Measurements from ENCODE around the gene SMYD3. TPM values are rescaled to one million over a fixed set of nuclear protein-coding genes. Genes with fewer than 3 reads are reported as not detected.

Gene SMYD3
- total and polyA plus RNA-seq, 11 donors: 6.3 to 12.1 (median 9.5) TPM

DNA sequence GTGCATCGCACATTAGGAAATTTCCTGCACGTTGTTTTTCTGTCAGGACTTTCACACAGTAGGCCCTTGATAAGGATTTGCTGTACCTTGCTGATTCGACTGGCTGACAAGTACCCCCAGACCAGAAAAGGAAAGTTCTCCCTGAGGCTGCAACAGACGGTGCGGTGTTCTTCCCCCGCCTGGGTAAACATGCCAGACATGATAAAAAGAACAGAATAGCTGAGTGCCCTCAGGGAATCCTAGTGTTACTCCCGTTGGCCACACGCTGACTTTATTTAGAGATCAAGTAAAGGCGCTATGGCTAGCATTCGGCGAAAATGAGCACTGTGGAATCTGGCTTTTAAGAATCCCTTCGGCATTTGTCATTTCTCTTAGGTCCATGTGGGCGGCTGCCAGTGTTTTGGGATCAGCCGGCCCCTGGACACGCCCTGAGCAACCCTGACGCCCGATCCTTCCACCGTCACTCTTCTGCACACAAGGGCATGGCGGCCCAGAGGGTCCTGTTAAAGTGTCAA, 744.6 kb downstream of the SMYD3 start:
- DNase-seq (no peak), ATAC-seq (no peak)
- no peak for TF ChIP-seq POLR2A (IDR thresholded peaks at IDR 0.05)
- TF ChIP-seq, protein P1, sequence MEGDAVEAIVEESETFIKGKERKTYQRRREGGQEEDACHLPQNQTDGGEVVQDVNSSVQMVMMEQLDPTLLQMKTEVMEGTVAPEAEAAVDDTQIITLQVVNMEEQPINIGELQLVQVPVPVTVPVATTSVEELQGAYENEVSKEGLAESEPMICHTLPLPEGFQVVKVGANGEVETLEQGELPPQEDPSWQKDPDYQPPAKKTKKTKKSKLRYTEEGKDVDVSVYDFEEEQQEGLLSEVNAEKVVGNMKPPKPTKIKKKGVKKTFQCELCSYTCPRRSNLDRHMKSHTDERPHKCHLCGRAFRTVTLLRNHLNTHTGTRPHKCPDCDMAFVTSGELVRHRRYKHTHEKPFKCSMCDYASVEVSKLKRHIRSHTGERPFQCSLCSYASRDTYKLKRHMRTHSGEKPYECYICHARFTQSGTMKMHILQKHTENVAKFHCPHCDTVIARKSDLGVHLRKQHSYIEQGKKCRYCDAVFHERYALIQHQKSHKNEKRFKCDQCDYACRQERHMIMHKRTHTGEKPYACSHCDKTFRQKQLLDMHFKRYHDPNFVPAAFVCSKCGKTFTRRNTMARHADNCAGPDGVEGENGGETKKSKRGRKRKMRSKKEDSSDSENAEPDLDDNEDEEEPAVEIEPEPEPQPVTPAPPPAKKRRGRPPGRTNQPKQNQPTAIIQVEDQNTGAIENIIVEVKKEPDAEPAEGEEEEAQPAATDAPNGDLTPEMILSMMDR (IDR thresholded peaks at IDR 0.05): no peak
- WGBS, 4 donors: 90 to 95% (median 92%) methylated on average over 15 to 19 of the region's 19 CpGs
- intact Hi-C loops (cut with DNase I): no loop called here
- H3K4me3 ChIP-seq: no peak overlapping the region
- H3K36me3 ChIP-seq: no peaks in the 10 kb centered on the region
- H3K9me3 ChIP-seq: no peaks in the 10 kb centered on the region
- H3K27ac ChIP-seq: no peak overlapping the region
- H3K27me3 ChIP-seq: no peaks in the 10 kb centered on the region
- H3K4me1 ChIP-seq: no peaks in the 10 kb centered on the region

DNA sequence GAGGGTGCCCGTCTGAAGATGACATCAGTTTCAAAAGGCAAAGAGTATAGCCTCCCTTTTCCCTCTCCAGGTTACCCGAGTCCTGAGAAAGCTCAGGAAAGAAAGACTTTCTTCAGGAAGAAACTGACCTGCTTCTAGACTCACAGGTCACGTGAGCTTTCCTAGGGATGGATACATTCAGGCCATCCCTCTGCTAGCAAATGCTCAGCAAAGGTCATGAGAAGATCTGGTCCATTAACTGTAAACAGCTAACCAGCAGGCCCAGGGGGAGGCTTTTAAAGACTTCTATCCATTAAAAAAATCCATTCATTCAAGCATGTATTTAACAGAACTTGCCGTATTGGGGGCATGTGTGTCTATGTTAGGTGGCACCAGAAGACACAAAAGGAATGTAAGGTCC, 746.8 kb downstream of the SMYD3 start:
- Histone ChIP-seq H3K9me3 (peaks cover 0 to 20% (median 4%) of the 10 kb centered on the region in 12 donors), H3K4me3 (no peak overlapping the region), H3K4me1 (no peaks in the 10 kb centered on the region), H3K27me3 (no peaks in the 10 kb centered on the region), H3K27ac (no peak overlapping the region), H3K36me3 (no peaks in the 10 kb centered on the region)
- ATAC-seq (no peak), DNase-seq (no peak)
- 92 to 99% (median 98%) methylated on average over 4 of the region's 4 CpGs for WGBS, 4 donors
- intact Hi-C loops (cut with DNase I): no loop called here
- TF ChIP-seq POLR2A (IDR thresholded peaks at IDR 0.05): no peak
- TF ChIP-seq, protein P1 (IDR thresholded peaks at IDR 0.05): no peak

DNA sequence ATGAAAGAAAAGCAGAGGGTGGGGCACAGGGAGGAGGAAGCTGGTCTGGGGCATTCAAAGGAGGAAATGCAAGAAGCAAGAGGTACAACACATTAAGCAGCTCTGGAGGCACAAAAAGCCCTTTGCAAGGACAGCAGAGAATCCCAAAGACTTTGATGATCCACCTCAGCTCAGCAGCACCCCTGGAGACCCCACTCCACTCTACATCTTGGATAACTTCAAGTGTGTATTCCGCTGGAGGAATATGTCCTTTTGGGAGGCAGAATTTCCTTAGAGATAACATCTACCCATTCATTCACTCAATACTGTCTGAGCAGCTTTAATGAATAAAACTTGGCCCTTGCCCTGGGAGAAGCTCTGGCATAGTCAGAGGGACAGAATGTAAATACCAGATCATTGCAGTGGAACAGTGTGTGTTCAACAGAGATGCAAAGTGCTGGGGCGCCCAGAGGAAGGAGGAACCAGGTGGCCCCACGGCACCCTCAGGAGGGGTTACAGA, 752.6 kb downstream of the SMYD3 start:
- no peak for TF ChIP-seq POLR2A (IDR thresholded peaks at IDR 0.05)
- TF ChIP-seq, protein P1 (IDR thresholded peaks at IDR 0.05): no peak
- Histone ChIP-seq H3K4me1 (no peaks in the 10 kb centered on the region), H3K36me3 (no peaks in the 10 kb centered on the region), H3K9me3 (peaks cover 0 to 36% (median 7%) of the 10 kb centered on the region in 12 donors), H3K4me3 (no peak overlapping the region), H3K27me3 (no peaks in the 10 kb centered on the region), H3K27ac (no peak overlapping the region)
- ATAC-seq (no peak), DNase-seq (no peak)
- WGBS, 4 donors: 86 to 93% (median 90%) methylated on average over 3 of the region's 3 CpGs
- intact Hi-C loops (cut with DNase I): loop anchor here in 1 of 10 donors (10.0 kb wide), 1 partner anchor 350 kb away; no protein-coding TSS in a partner anchor

DNA sequence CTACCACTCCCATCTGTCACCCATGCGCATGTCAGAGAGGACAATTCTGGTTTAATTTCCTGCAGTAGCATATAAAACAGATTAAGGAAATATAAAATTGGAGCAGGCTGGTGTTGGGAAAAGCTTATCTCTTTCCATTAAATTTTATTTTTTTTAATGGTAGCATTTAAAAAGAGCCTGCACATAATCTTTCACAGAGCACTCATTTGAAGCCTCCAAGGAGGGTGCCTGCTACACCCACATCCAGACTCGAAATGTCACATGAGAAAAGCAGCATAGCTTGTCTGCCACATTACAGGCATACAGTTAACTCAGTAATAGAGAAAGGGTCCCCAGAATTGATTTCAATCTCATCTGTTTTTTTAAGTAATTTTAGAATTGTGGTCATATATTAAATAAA, 753.3 kb downstream of the SMYD3 start:
- H3K27ac ChIP-seq: no peak overlapping the region
- no peak overlapping the region for H3K4me3 ChIP-seq
- peaks cover 0 to 36% (median 7%) of the 10 kb centered on the region in 12 donors for H3K9me3 ChIP-seq
- ATAC-seq: no peak
- no peak for DNase-seq
- 96 to 99% (median 97%) methylated on average over 2 of the region's 2 CpGs for WGBS, 4 donors
- no peaks in the 10 kb centered on the region for H3K27me3 ChIP-seq
- H3K4me1 ChIP-seq: no peaks in the 10 kb centered on the region
- TF ChIP-seq, protein P1 (IDR thresholded peaks at IDR 0.05): no peak
- TF ChIP-seq POLR2A (IDR thresholded peaks at IDR 0.05): no peak
- no peaks in the 10 kb centered on the region for H3K36me3 ChIP-seq
- intact Hi-C loops (cut with DNase I): loop anchor here in 1 of 10 donors (10.0 kb wide), 1 partner anchor 349 kb away; no protein-coding TSS in a partner anchor

All from heart left ventricle (tissue), 16 donors.